Thyroid gland (tissue), 4 donors: ENCODE results near the gene TNRC6B.

Experiments
- CTCF ChIP-seq, 6 experiments: fragments of 200-600 bp in 3 of 6; fragments of 450-650 bp in 3 of 6; sonication (generic) in 3 of 6; IDR thresholded peaks; one replicate each; pipeline ENCODE4 v1.5.1; 2016 to 2019; ENCODE audit warnings: antibody characterized with exemption in 6 of 6, mild to moderate bottlenecking in 2 of 6, inconsistent platforms in 1 of 6, moderate library complexity in 1 of 6
- POLR2A ChIP-seq, 2 donors: fragments of 450-650 bp; IDR thresholded peaks; one replicate each; pipeline ENCODE4 v1.6.1; 2017; ENCODE audit warnings: antibody characterized with exemption in 2 of 2, mild to moderate bottlenecking in 2 of 2, moderate library complexity in 1 of 2

GRCh38 chr22:40368016-40368415 is 190.3 kb downstream of the TNRC6B start:
- no peak for TF ChIP-seq CTCF (IDR thresholded peaks at IDR 0.05)
- TF ChIP-seq POLR2A (IDR thresholded peaks at IDR 0.05), result no peak
